Peyer's patch (tissue), 4 donors: ENCODE results near the gene RELB.

ENCODE experiments used
- CTCF ChIP-seq, 6 experiments: fragments of 450-650 bp in 4 of 6; fragments of 200-600 bp in 2 of 6; sonication (generic) in 1 of 6; IDR thresholded peaks; one replicate each; pipeline ENCODE4 v1.5.1; 2017 to 2019; ENCODE audit warnings: antibody characterized with exemption in 6 of 6, mild to moderate bottlenecking in 3 of 6, moderate library complexity in 1 of 6
- POLR2A ChIP-seq, 2 donors: fragments of 450-650 bp; IDR thresholded peaks; one replicate each; pipeline ENCODE4 v1.5.1; 2017; ENCODE audit warnings: antibody characterized with exemption in 2 of 2, mild to moderate bottlenecking in 2 of 2, moderate library complexity in 2 of 2

- TF ChIP-seq CTCF (IDR thresholded peaks at IDR 0.05): no peak
- TF ChIP-seq POLR2A (IDR thresholded peaks at IDR 0.05): no peak
Measured at GRCh38 chr19:44990459-44990858, 10.8 kb upstream of the RELB start.
